Omental fat pad (tissue), 4 donors: ENCODE results near the gene CSGALNACT2. TPM values are rescaled to one million over a fixed set of nuclear protein-coding genes. Genes with fewer than 3 reads are reported as not detected.

ENCODE experiments used
- ATAC-seq: fragments of 150-250 bp; one replicate; pipeline ENCODE4 v1.9.1; 2016; ENCODE audit warnings: mild to moderate bottlenecking, moderate library complexity; ENCODE audit not compliant: low FRiP score
- DNase-seq: peaks from one replicate; pipeline ENCODE4 v3.0.0-alpha.2; 2019; ENCODE audit warnings: low spot score
- total RNA-seq, 4 donors: library from RNA; depleted of rRNA; stranded (reverse); fragments of >200 nt; gene quantifications; one replicate each; pipeline ENCODE4 v1.1.0, GENCODE V29; 2016
- TF ChIP-seq, protein P1 (sequence below), 3 donors: fragments of 450-650 bp; IDR thresholded peaks; one replicate each; pipeline ENCODE4 v1.5.1; 2016 to 2017; ENCODE audit warnings: antibody characterized with exemption in 3 of 3, mild to moderate bottlenecking in 3 of 3, moderate library complexity in 2 of 3

CSGALNACT2 gene
- total RNA-seq, 4 donors from 2014 or later = 22.0 to 45.8 (median 37.9) TPM

GRCh38 chr10:43106256-43107091, 31.8 kb upstream of the CSGALNACT2 start:
- TF ChIP-seq, protein P1, sequence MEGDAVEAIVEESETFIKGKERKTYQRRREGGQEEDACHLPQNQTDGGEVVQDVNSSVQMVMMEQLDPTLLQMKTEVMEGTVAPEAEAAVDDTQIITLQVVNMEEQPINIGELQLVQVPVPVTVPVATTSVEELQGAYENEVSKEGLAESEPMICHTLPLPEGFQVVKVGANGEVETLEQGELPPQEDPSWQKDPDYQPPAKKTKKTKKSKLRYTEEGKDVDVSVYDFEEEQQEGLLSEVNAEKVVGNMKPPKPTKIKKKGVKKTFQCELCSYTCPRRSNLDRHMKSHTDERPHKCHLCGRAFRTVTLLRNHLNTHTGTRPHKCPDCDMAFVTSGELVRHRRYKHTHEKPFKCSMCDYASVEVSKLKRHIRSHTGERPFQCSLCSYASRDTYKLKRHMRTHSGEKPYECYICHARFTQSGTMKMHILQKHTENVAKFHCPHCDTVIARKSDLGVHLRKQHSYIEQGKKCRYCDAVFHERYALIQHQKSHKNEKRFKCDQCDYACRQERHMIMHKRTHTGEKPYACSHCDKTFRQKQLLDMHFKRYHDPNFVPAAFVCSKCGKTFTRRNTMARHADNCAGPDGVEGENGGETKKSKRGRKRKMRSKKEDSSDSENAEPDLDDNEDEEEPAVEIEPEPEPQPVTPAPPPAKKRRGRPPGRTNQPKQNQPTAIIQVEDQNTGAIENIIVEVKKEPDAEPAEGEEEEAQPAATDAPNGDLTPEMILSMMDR (IDR thresholded peaks at IDR 0.05) = no peak
- no peak for DNase-seq
- no peak for ATAC-seq

DNA sequence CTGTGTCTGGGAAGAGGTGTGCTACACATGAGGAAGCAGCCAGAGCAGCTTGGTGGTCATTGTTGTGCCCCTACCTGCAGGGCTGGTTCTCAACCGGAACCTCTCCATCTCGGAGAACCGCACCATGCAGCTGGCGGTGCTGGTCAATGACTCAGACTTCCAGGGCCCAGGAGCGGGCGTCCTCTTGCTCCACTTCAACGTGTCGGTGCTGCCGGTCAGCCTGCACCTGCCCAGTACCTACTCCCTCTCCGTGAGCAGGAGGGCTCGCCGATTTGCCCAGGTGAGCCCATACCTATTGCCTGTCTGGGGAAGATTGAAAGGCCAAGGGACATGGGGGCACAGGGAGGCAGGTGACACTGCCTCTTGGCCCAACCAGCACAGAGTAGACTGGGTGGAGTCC, 29.3 kb upstream of the CSGALNACT2 start:
- ATAC-seq = no peak
- TF ChIP-seq, protein P1 (IDR thresholded peaks at IDR 0.05) = no peak
- no peak for DNase-seq

GRCh38 chr10:43109671-43110249, 28.5 kb upstream of the CSGALNACT2 start:
- ATAC-seq = no peak
- no peak for DNase-seq
- TF ChIP-seq, protein P1 (IDR thresholded peaks at IDR 0.05) = no peak

DNA sequence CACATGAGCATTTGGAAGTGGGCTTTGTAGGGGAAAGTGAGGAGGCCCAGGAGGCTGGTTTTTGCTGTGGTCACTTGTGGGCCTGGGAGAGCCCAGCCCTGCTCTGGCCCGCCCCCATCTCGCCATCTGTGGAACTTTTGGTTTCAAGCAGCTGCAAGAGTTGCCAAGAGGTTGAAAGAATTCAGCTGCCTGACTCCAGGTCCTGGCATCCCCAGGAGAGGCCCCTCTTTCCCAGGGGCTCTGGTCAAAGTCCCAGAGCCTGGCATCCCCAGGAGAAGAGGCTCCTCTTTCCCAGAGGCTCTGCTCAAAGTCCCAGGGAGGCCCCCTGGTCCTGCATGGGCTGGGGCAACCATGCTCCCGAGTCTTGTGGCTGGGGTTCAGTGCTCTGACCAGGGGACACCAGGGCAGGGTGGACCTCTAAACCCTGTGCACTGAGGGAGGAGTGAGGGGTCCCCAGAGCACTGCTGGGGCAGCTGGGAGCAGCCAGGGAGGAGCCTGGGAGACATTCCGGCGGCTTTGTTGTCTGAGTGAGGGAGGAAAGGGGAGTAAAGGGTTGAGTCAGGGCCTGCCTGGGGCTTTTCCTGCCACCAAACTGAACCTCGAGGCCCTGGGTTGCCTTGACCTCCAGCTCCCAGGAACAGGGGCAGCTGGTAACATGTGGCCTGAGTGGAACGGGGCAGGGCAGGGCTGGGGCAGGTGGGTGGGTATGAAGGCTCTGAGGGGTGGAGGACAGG, 27.7 kb upstream of the CSGALNACT2 start:
- TF ChIP-seq, protein P1 (IDR thresholded peaks at IDR 0.05) = no peak
- DNase-seq = no peak
- ATAC-seq = no peak

- no peak for ATAC-seq
- DNase-seq = no peak
- TF ChIP-seq, protein P1 (IDR thresholded peaks at IDR 0.05) = no peak
Measured at GRCh38 chr10:43111101-43111500, 27.1 kb upstream of the CSGALNACT2 start.

- DNase-seq (no peak), ATAC-seq (no peak)
- TF ChIP-seq, protein P1 (IDR thresholded peaks at IDR 0.05) = no peak
Measured at GRCh38 chr10:43111921-43112607, 26.2 kb upstream of the CSGALNACT2 start.
